K562 (cell line): ENCODE results near the gene ATP8B4. TPM values are rescaled to one million over a fixed set of nuclear protein-coding genes. Genes with fewer than 3 reads are reported as not detected.

Experiments used
- ATAC-seq: fragments of 200-7000 bp; cut with Tn5 transposase; 3 replicates; pipeline ENCODE4 v1.9.1; 2020; ENCODE audit warnings: moderate library complexity
- BruUV-seq: library from RNA; stranded (reverse); fragments of 400-500 nt; replicated peaks from 2 replicates; lab custom pipeline; 2021; lab: Mats Ljungman, UMichigan
- CTCF ChIA-PET: fragments of 300-600 bp; formaldehyde crosslinking; extraction: SDS; loops from one replicate; lab custom pipeline; 2021; ENCODE audit warnings: low intra/inter-chr PET ratio; lab: Yijun Ruan, JAX
- POLR2A ChIA-PET: fragments of 300-600, 350-650 bp; sonication (Branson Sonifier 250); formaldehyde crosslinking; extraction: SDS; loops from one replicate; lab custom pipeline; 2021; ENCODE audit warnings: antibody characterized with exemption, inconsistent platforms; lab: Yijun Ruan, JAX
- DNase-seq, 4 experiments: peaks; one replicate each; pipeline versions ENCODE4 v3.0.0 to v3.0.0-alpha.2; 2011 to 2018; ENCODE audit warnings: low spot score in 3 of 4, mixed read lengths in 3 of 4; ENCODE audit errors: extremely low read depth in 1 of 4
- FAIRE-seq: peaks from 2 replicates; lab custom pipeline; 2011; peaks lifted over from hg19 to GRCh38; lab: Jason Lieb, UNC
- H2AFZ ChIP-seq: 2 replicates; pipeline ENCODE4 v1.6.0; 2011; ENCODE audit warnings: low read depth, low read length, control low read depth, inconsistent platforms
- H3K27ac ChIP-seq: fragments of 200-600 bp; 3 replicates; pipeline ENCODE4 v1.8.0; 2011; ENCODE audit warnings: low read depth, mild to moderate bottlenecking, control low read depth, inconsistent platforms, low read length, moderate library complexity, mixed read lengths; ENCODE audit errors: extremely low read depth
- H3K27me3 ChIP-seq, 2 experiments: fragments of 300-600 bp in 1 of 2; 2 replicates in 1 of 2; 3 replicates in 1 of 2; pipeline versions ENCODE4 v1.6.0 to v1.8.0; 2011; ENCODE audit warnings: inconsistent platforms in 2 of 2, low read length in 2 of 2, mild to moderate bottlenecking in 1 of 2, mixed read lengths in 1 of 2, moderate library complexity in 1 of 2; ENCODE audit not compliant: control insufficient read depth in 2 of 2, insufficient read depth in 2 of 2
- H3K36me3 ChIP-seq: fragments of 300-600 bp; 3 replicates; pipeline ENCODE4 v1.8.0; 2011; ENCODE audit warnings: mild to moderate bottlenecking, low read length, inconsistent platforms; ENCODE audit not compliant: control insufficient read depth, insufficient read depth
- H3K4me1 ChIP-seq, 2 experiments: fragments of 200-600 bp in 1 of 2; replicated peaks in 1 of 2; 2 replicates in 1 of 2; 3 replicates in 1 of 2; pipeline versions ENCODE4 v1.5.1 to v1.8.0; 2011; ENCODE audit warnings: inconsistent platforms in 2 of 2, low read length in 2 of 2, mild to moderate bottlenecking in 1 of 2, mixed read lengths in 1 of 2, moderate library complexity in 1 of 2; ENCODE audit not compliant: control insufficient read depth in 2 of 2, insufficient read depth in 2 of 2
- H3K4me2 ChIP-seq: 2 replicates; pipeline ENCODE4 v1.6.1; 2011; ENCODE audit warnings: low read length, control low read depth, inconsistent platforms, mixed read lengths; ENCODE audit not compliant: insufficient read depth
- H3K4me3 ChIP-seq: fragments of 200-600 bp; sonication (generic), shearing (Covaris generic); 2 replicates; pipeline ENCODE4 v1.5.1; 2016; ENCODE audit warnings: control low read depth, inconsistent platforms
- H3K79me2 ChIP-seq: fragments of 200-600 bp; 3 replicates; pipeline ENCODE4 v1.8.0; 2011; ENCODE audit warnings: low read length, inconsistent platforms; ENCODE audit not compliant: control insufficient read depth, insufficient read depth
- H3K9ac ChIP-seq, 2 experiments: 2 replicates each; pipeline versions ENCODE4 v1.6.0 to v1.6.1; 2011; ENCODE audit warnings: low read depth in 2 of 2, low read length in 2 of 2, control low read depth in 1 of 2, inconsistent platforms in 1 of 2, mild to moderate bottlenecking in 1 of 2, mixed read lengths in 1 of 2; ENCODE audit not compliant: insufficient read depth in 1 of 2
- H3K9me1 ChIP-seq: one replicate; pipeline ENCODE4 v1.6.0; 2011; ENCODE audit warnings: inconsistent platforms, mild to moderate bottlenecking, low read length, moderate library complexity; ENCODE audit not compliant: control insufficient read depth, insufficient read depth
- H3K9me3 ChIP-seq: replicated peaks from 2 replicates; pipeline ENCODE4 v1.5.1; 2011; ENCODE audit warnings: low read depth, low read length, inconsistent platforms; ENCODE audit not compliant: control insufficient read depth, insufficient read depth
- H4K20me1 ChIP-seq: replicated peaks from 2 replicates; pipeline ENCODE4 v1.6.1; 2011; ENCODE audit warnings: low read length, inconsistent platforms, mixed read lengths; ENCODE audit not compliant: control insufficient read depth, insufficient read depth
- BRD9 ChIP-seq: fragments of 450-650 bp; IDR thresholded peaks from 2 replicates; pipeline ENCODE4 v1.6.1; 2018; ENCODE audit warnings: low read depth; ENCODE audit not compliant: partially characterized antibody
- ESRRA ChIP-seq: fragments of 450-650 bp; IDR thresholded peaks from 2 replicates; pipeline ENCODE4 v1.6.1; 2014; ENCODE audit warnings: low read depth, mild to moderate bottlenecking, moderate library complexity, borderline replicate concordance
- HMG20B ChIP-seq: fragments of 250-450 bp; sonication (Bioruptor Pico); IDR thresholded peaks from 2 replicates; pipeline ENCODE4 v1.5.0; 2021; ENCODE audit warnings: mild to moderate bottlenecking
- IRF9 ChIP-seq: fragments of 450-650 bp; IDR thresholded peaks from 2 replicates; pipeline ENCODE4 v1.6.1; 2016; ENCODE audit warnings: missing biosample characterization, missing genetic modification characterization
- KLF6 ChIP-seq: fragments of 250-450 bp; sonication (Bioruptor Pico); IDR thresholded peaks from 2 replicates; pipeline ENCODE4 v1.4.0; 2020; ENCODE audit warnings: mild to moderate bottlenecking, moderate library complexity, borderline replicate concordance
- SMAD1 ChIP-seq: fragments of 150-350 bp; IDR thresholded peaks from 2 replicates; pipeline ENCODE4 v1.6.1; 2014; ENCODE audit warnings: low read length, low read depth; ENCODE audit not compliant: partially characterized antibody
- STAT5B ChIP-seq: fragments of 250-450 bp; sonication (Bioruptor Pico); IDR thresholded peaks from 2 replicates; pipeline ENCODE4 v1.8.0; 2021; ENCODE audit warnings: mild to moderate bottlenecking, inconsistent platforms
- ZNF165 ChIP-seq: fragments of 250-450 bp; sonication (Bioruptor Pico); IDR thresholded peaks from 2 replicates; pipeline ENCODE4 v1.4.0; 2020; ENCODE audit warnings: borderline replicate concordance
- ZNF384 ChIP-seq: IDR thresholded peaks from 2 replicates; pipeline ENCODE4 v1.6.1; 2012; ENCODE audit warnings: low read depth, low read length, improper control_type of control experiment
- WGBS: fragments of 100-300 bp; shearing (Covaris generic); methylation state at CpG from one replicate; pipeline ENCODE4 v1.1.6; 2016; ENCODE audit warnings: low coverage, mixed read lengths; ENCODE audit not compliant: insufficient coverage; ENCODE audit errors: missing lambda C conversion rate; 5-methylcytosine and 5-hydroxymethylcytosine counted together
- in situ Hi-C: fragments of 300-500 bp; cut with MboI; formaldehyde crosslinking; loops from 4 replicates; pipeline ENCODE4 v1.15.0; 2018; ENCODE audit warnings: inconsistent platforms, mixed read lengths
- intact Hi-C: fragments of 100-400 bp; cut with micrococcal nuclease; formaldehyde crosslinking; loops from 2 replicates; pipeline ENCODE4 v1.14.2; 2022
- polyA plus RNA-seq, 8 experiments: library from polyadenylated mRNA; depleted of rRNA in 4 of 8; stranded (reverse) in 5 of 8; unstranded in 3 of 8; fragments of >200 nt; fragmentation: Nextera tagmentation in 2 of 8; fragmentation: Illumina TruSeq in 1 of 8; extraction: Ambion mirVana in 2 of 8; extraction: Trizol in 1 of 8; gene quantifications; 2 replicates each; pipeline versions ENCODE4 v1.2.1 to v1.2.3, GENCODE V29; 2011 to 2014; ENCODE audit warnings: inconsistent platforms in 1 of 8, missing spikeins in 1 of 8
- total RNA-seq, 7 experiments: library from RNA; depleted of rRNA in 6 of 7; stranded (reverse); fragments of >200 nt in 6 of 7; fragmentation: Illumina TruSeq in 2 of 7; extraction: Trizol in 2 of 7; gene quantifications; 2 replicates each; pipeline versions ENCODE4 v1.2.1 to v1.2.3, GENCODE V29; 2011 to 2021; ENCODE audit warnings: low replicate concordance in 1 of 7

ATP8B4 gene
- total and polyA plus RNA-seq, 9 of the 15 experiments (the other 6 are each of a cell fraction or from before 2014, with no cell fraction given), result 0.14 to 2.5 (median 0.44) TPM

GRCh38 chr15:50145451-50145872 lies 26.4 kb upstream of the ATP8B4 start (continued):
- TF ChIP-seq IRF9 (no peak), ZNF384 (no peak), HMG20B (CRISPR knock-in tag) (no peak)
- TF ChIP-seq, all 486 proteins: peak for 12

- Histone ChIP-seq H3K27me3 (no peaks in the 10 kb centered on the region), H3K4me1 (peaks cover 0 to 5% of the 10 kb centered on the region in 2 experiments; a peak in 3 of 5 replicates), H2AFZ (no peak overlapping the region), H3K4me3 (no peak overlapping the region), H4K20me1 (no peaks in the 10 kb centered on the region), H3K36me3 (no peaks in the 10 kb centered on the region), H3K79me2 (no peaks in the 10 kb centered on the region), H3K4me2 (no peak overlapping the region), H3K27ac (no peak overlapping the region), H3K9me1 (no peaks in the 10 kb centered on the region), H3K9ac (no peak overlapping the region), H3K9me3 (no peaks in the 10 kb centered on the region)
- ChIA-PET POLR2A (interaction anchor here (0.6 to 1.3 kb wide), 3 partner anchors 38 to 1283 kb away, joined by 3 read pairs; no protein-coding TSS in a partner anchor), CTCF (interaction anchor here (0.7 to 2.2 kb wide), 6 partner anchors 172 to 1808 kb away, joined by 3 to 13 read pairs (median 6); no protein-coding TSS in a partner anchor)
- in situ Hi-C loops, result loop anchor here (5.0 to 25.0 kb wide), 3 partner anchors 178 to 1782 kb away; no protein-coding TSS in a partner anchor
- TF ChIP-seq BRD9 (no peak), SMAD1 (no peak), KLF6 (CRISPR knock-in tag) (no peak), ESRRA (no peak), ZNF165 (CRISPR knock-in tag) (no peak), STAT5B (CRISPR knock-in tag) (no peak)
- no peak for FAIRE-seq
- no peak for ATAC-seq
- DNase-seq, result no peak
- BruUV-seq, result no TSS peak
- WGBS, result 45% methylated on average over 6 of the region's 6 CpGs
- intact Hi-C loops, result loop anchor here (1.0 to 10.0 kb wide), 7 partner anchors 28 to 1282 kb away; partner anchors contain the start of gene FGF7
These were observed 25.5 kb upstream of the ATP8B4 start for GRCh38 chr15:50144341-50145120.
